Smooth muscle cell (in vitro differentiated cells): ENCODE results near the gene RAD51B. TPM values are rescaled to one million over a fixed set of nuclear protein-coding genes. Genes with fewer than 3 reads are reported as not detected.

Source experiments
- DNase-seq: peaks from one replicate; lab custom pipeline; 2025; ENCODE audit not compliant: unreplicated experiment; lab: John Stamatoyannopoulos, UW
- H2AFZ ChIP-seq: fragments of 200-600 bp; sonication (generic); 2 replicates; pipeline ENCODE4 v1.6.0; 2016; ENCODE audit warnings: antibody characterized with exemption, low read depth, mild to moderate bottlenecking
- H3F3A ChIP-seq: fragments of 200-600 bp; sonication (generic); 2 replicates; pipeline ENCODE4 v1.6.0; 2017; ENCODE audit warnings: antibody characterized with exemption, low read depth
- H3K27ac ChIP-seq: fragments of 200-600 bp; sonication (generic); 2 replicates; pipeline ENCODE4 v1.5.1; 2016; ENCODE audit warnings: low read depth, mild to moderate bottlenecking
- H3K27me3 ChIP-seq: fragments of 200-600 bp; sonication (generic); 2 replicates; pipeline ENCODE4 v1.6.1; 2016; ENCODE audit warnings: low read depth, mild to moderate bottlenecking
- H3K36me3 ChIP-seq: fragments of 200-600 bp; sonication (generic); 2 replicates; pipeline ENCODE4 v1.5.1; 2016; ENCODE audit warnings: low read depth
- H3K4me1 ChIP-seq: fragments of 200-600 bp; sonication (generic); 2 replicates; pipeline ENCODE4 v1.5.1; 2016; ENCODE audit warnings: low read depth
- H3K4me2 ChIP-seq: fragments of 200-600 bp; sonication (generic); 2 replicates; pipeline ENCODE4 v1.6.0; 2016; ENCODE audit warnings: mild to moderate bottlenecking
- H3K4me3 ChIP-seq: fragments of 200-600 bp; sonication (generic); 2 replicates; pipeline ENCODE4 v1.5.1; 2016; ENCODE audit warnings: mild to moderate bottlenecking
- H3K79me2 ChIP-seq: fragments of 200-600 bp; sonication (generic); 2 replicates; pipeline ENCODE4 v1.6.0; 2016; ENCODE audit warnings: low read depth, mild to moderate bottlenecking
- H3K9ac ChIP-seq: fragments of 200-600 bp; sonication (generic); 2 replicates; pipeline ENCODE4 v1.6.0; 2016; ENCODE audit warnings: low read depth
- H3K9me3 ChIP-seq: fragments of 200-600 bp; sonication (generic); replicated peaks from 2 replicates; pipeline ENCODE4 v1.5.1; 2016; ENCODE audit warnings: low read depth
- H4K20me1 ChIP-seq: fragments of 200-600 bp; sonication (generic); 2 replicates; pipeline ENCODE4 v1.6.0; 2016; ENCODE audit warnings: low read depth
- WGBS: methylation state at CpG from one replicate; pipeline ENCODE4 v1.1.7; 2016; ENCODE audit warnings: low lambda C conversion rate; 5-methylcytosine and 5-hydroxymethylcytosine counted together
- polyA plus RNA-seq: library from polyadenylated mRNA; unstranded; fragments of >200 nt; fragmentation: Nextera tagmentation; extraction: Ambion mirVana; gene quantifications from 2 replicates; pipeline ENCODE4 v1.2.1, GENCODE V29; 2016
- total RNA-seq: library from RNA; depleted of rRNA; stranded (reverse); fragments of >200 nt; gene quantifications from 2 replicates; pipeline ENCODE4 v1.2.3, GENCODE V29; 2014
- TF ChIP-seq, protein P1 (sequence below): fragments of 200-600 bp; sonication (generic); IDR thresholded peaks from 2 replicates; pipeline ENCODE4 v1.5.1; 2017; ENCODE audit warnings: borderline replicate concordance, mild to moderate bottlenecking, antibody characterized with exemption; ENCODE audit not compliant: insufficient read depth, poor library complexity, severe bottlenecking

RAD51B gene
- total and polyA plus RNA-seq, 2 experiments from 2014 or later: 4.6 to 5.3 TPM

DNA sequence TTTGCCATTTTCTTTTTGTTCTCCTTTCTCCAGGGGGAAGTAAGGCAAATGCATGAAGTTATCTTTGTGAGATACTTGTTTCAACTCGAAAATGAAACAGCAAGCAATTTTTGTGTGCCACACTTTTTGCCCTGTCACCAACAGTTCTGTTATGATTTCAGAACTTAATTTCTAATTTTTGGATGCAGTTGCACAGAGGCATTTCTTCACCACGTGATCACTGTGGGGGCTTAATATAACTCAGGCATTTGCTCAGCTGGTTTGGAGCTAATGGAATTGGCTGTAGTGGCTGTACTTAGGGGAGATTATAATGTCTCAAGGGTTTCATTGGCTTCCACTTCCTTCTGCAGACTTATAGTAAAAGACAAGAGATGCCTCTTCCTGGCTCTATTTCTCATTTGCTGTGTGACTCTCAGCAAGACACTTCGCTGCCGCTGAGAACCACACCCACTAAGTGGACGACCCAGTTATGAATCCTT lies 452.4 kb downstream of the RAD51B start:
- Histone ChIP-seq H3F3A (peaks cover 11% of the 10 kb centered on the region), H3K27me3 (no peaks in the 10 kb centered on the region), H3K36me3 (no peaks in the 10 kb centered on the region), H3K27ac (no peak overlapping the region), H3K4me3 (no peak overlapping the region), H3K9ac (no peak overlapping the region), H3K4me1 (peaks cover 5% of the 10 kb centered on the region), H3K9me3 (no peaks in the 10 kb centered on the region), H2AFZ (no peak overlapping the region), H3K4me2 (no peak overlapping the region), H3K79me2 (no peaks in the 10 kb centered on the region), H4K20me1 (no peaks in the 10 kb centered on the region)
- WGBS: 80% methylated on average over 5 of the region's 5 CpGs
- DNase-seq: no peak
- TF ChIP-seq, protein P1, sequence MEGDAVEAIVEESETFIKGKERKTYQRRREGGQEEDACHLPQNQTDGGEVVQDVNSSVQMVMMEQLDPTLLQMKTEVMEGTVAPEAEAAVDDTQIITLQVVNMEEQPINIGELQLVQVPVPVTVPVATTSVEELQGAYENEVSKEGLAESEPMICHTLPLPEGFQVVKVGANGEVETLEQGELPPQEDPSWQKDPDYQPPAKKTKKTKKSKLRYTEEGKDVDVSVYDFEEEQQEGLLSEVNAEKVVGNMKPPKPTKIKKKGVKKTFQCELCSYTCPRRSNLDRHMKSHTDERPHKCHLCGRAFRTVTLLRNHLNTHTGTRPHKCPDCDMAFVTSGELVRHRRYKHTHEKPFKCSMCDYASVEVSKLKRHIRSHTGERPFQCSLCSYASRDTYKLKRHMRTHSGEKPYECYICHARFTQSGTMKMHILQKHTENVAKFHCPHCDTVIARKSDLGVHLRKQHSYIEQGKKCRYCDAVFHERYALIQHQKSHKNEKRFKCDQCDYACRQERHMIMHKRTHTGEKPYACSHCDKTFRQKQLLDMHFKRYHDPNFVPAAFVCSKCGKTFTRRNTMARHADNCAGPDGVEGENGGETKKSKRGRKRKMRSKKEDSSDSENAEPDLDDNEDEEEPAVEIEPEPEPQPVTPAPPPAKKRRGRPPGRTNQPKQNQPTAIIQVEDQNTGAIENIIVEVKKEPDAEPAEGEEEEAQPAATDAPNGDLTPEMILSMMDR: no peak

DNA sequence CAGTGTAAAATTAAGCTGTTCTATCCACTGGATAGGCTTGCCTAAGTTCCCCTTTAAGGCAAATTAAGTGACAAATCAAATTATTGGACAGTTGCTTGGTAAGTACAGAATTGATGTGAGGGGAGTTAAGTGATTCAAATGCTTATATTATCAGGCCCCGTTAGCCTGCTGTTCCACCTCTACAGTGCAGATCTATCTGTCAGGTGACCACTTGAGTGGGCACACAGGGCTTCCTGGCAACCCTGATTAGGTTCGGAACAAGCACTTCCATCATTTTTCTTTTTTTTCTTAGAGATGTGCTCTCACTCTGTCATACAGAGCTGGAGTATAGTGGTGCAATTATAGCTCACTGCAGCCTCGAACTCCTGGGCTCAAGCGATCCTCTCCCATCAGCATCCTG lies 453.8 kb downstream of the RAD51B start:
- 94% methylated on average over 4 of the region's 4 CpGs for WGBS

DNA sequence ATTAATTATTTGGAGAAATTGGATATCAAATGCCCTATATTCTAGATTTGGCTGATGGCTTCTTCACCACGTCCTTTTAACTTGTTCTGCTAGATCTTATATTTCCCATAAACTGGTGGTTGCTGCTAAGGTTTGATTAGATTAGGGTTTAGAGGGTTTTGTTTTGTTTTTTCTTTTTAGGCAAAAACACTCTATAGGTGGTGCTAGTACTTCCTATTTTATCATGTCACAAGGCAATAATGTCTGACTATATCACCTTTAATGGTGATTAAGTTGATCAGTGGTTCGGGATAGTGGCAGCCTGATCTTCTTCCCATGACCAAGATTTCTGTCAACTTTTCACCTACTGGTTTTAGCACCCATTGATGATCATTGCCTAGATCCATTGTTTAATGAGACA lies 455.1 kb downstream of the RAD51B start:
- H3K27ac ChIP-seq: no peak overlapping the region

More for the DNA sequence above, 453.8 kb downstream of the RAD51B start:
- Histone ChIP-seq H2AFZ (no peak overlapping the region), H3K27me3 (no peaks in the 10 kb centered on the region), H3F3A (peaks cover 11% of the 10 kb centered on the region), H3K9ac (no peak overlapping the region), H3K36me3 (no peaks in the 10 kb centered on the region), H3K4me3 (no peak overlapping the region), H3K9me3 (no peaks in the 10 kb centered on the region), H4K20me1 (no peaks in the 10 kb centered on the region), H3K79me2 (no peaks in the 10 kb centered on the region), H3K4me1 (peaks cover 5% of the 10 kb centered on the region), H3K4me2 (no peak overlapping the region), H3K27ac (no peak overlapping the region)
- no peak for DNase-seq
- TF ChIP-seq, protein P1: no peak

More for the DNA sequence above, 455.1 kb downstream of the RAD51B start:
- DNase-seq: no peak
- H3K9ac ChIP-seq: no peak overlapping the region
- H3K4me2 ChIP-seq: no peak overlapping the region
- no peaks in the 10 kb centered on the region for H3K9me3 ChIP-seq
- WGBS: 81% methylated on average over 2 of the region's 2 CpGs
- H2AFZ ChIP-seq: no peak overlapping the region
- H3F3A ChIP-seq: peaks cover 11% of the 10 kb centered on the region
- H3K4me3 ChIP-seq: no peak overlapping the region
- H3K27me3 ChIP-seq: no peaks in the 10 kb centered on the region
- H4K20me1 ChIP-seq: no peaks in the 10 kb centered on the region
- H3K4me1 ChIP-seq: peaks cover 15% of the 10 kb centered on the region
- no peaks in the 10 kb centered on the region for H3K36me3 ChIP-seq
- H3K79me2 ChIP-seq: no peaks in the 10 kb centered on the region
- TF ChIP-seq, protein P1: no peak
